D341Med (cell line): ENCODE results near the gene PARP8.

Experiments used
- DNase-seq: peaks from one replicate; pipeline ENCODE4 v3.0.0; 2012; ENCODE audit warnings: low spot score

PARP8 gene

GRCh38 chr5:50853151-50853550 is 186.7 kb downstream of the PARP8 start:
- no peak for DNase-seq

- DNase-seq = no peak
Measured at GRCh38 chr5:50854082-50854481, 187.6 kb downstream of the PARP8 start.

- DNase-seq = no peak
Measured at GRCh38 chr5:50855001-50855400, 188.6 kb downstream of the PARP8 start.

GRCh38 chr5:50856401-50857119 is 190.1 kb downstream of the PARP8 start:
- DNase-seq = no peak

GRCh38 chr5:50863534-50864170 is 197.2 kb downstream of the PARP8 start:
- DNase-seq = no peak

GRCh38 chr5:50864466-50864865 is 198.0 kb downstream of the PARP8 start:
- DNase-seq = no peak

GRCh38 chr5:50866415-50866814 is 200.0 kb downstream of the PARP8 start:
- no peak for DNase-seq

GRCh38 chr5:50867140-50867539 is 200.7 kb downstream of the PARP8 start:
- DNase-seq = no peak

GRCh38 chr5:50873595-50874277 is 207.3 kb downstream of the PARP8 start:
- no peak for DNase-seq

- no peak for DNase-seq
Measured at GRCh38 chr5:50874306-50875001, 208.0 kb downstream of the PARP8 start.

GRCh38 chr5:50875002-50875344 is 208.5 kb downstream of the PARP8 start:
- DNase-seq = no peak

- no peak for DNase-seq
Measured at GRCh38 chr5:50878470-50878869, 212.0 kb downstream of the PARP8 start.

- DNase-seq = no peak
Measured at GRCh38 chr5:50881407-50881806, 215.0 kb downstream of the PARP8 start.

- DNase-seq = no peak
Measured at GRCh38 chr5:50886657-50887345, 220.4 kb downstream of the PARP8 start.

- DNase-seq = no peak
Measured at GRCh38 chr5:50887889-50888633, 221.6 kb downstream of the PARP8 start.

GRCh38 chr5:50888751-50889150 is 222.3 kb downstream of the PARP8 start:
- no peak for DNase-seq

- DNase-seq = no peak
Measured at GRCh38 chr5:50889790-50890189, 223.4 kb downstream of the PARP8 start.
